ENCODE results near the gene BTNL8.
A peak's percentile ranks its signal among the peaks of the same experiment; 100 is the strongest.

BTNL8 gene

GRCh38 chr5:180898621-180899246 is at the start of gene BTNL8:
TSS of gene BTNL8 (plus strand) at chr5:180899159. CDS start at chr5:180899311, 152 bp downstream.
- no peak for DNase-seq

- DNase-seq = no peak
Measured at GRCh38 chr5:180849827-180850226, 49.1 kb upstream of the BTNL8 start.

- no peak for DNase-seq
Measured at GRCh38 chr5:180850434-180851078, 48.4 kb upstream of the BTNL8 start.

- DNase-seq = no peak
Measured at GRCh38 chr5:180852495-180852894, 46.5 kb upstream of the BTNL8 start.

GRCh38 chr5:180853121-180853847 is 45.7 kb upstream of the BTNL8 start:
- DNase-seq = no peak

GRCh38 chr5:180853848-180854176 is 45.1 kb upstream of the BTNL8 start:
- no peak for DNase-seq

GRCh38 chr5:180858586-180858985 is 40.4 kb upstream of the BTNL8 start:
- DNase-seq = peak; percentile 59 to 79

- DNase-seq = peak; percentile 29 to 31
Measured at GRCh38 chr5:180860273-180860886, 38.6 kb upstream of the BTNL8 start.

GRCh38 chr5:180860887-180861822 is 37.8 kb upstream of the BTNL8 start, which contains the start of gene ZFP62:
TSS of gene ZFP62 (minus strand) at chr5:180861276. CDS start at chr5:180861219, 57 bp downstream.
- peak; percentile 84 to 91 for DNase-seq

- DNase-seq = no peak
Measured at GRCh38 chr5:180862645-180863044, 36.3 kb upstream of the BTNL8 start.

- no peak for DNase-seq
Measured at GRCh38 chr5:180865981-180866695, 32.8 kb upstream of the BTNL8 start.

- DNase-seq = no peak
Measured at GRCh38 chr5:180866985-180867384, 32.0 kb upstream of the BTNL8 start.

- DNase-seq = peak; percentile 73 to 96
Measured at GRCh38 chr5:180868960-180869359, 30.0 kb upstream of the BTNL8 start.

GRCh38 chr5:180869587-180869986 is 29.4 kb upstream of the BTNL8 start:
- DNase-seq = no peak

- no peak for DNase-seq
Measured at GRCh38 chr5:180870276-180871068, 28.5 kb upstream of the BTNL8 start.

- DNase-seq = no peak
Measured at GRCh38 chr5:180872419-180872818, 26.5 kb upstream of the BTNL8 start.

- peak; percentile 72 to 96 for DNase-seq
Measured at GRCh38 chr5:180873615-180874520, 25.1 kb upstream of the BTNL8 start.

- no peak for DNase-seq
Measured at GRCh38 chr5:180874804-180875582, 24.0 kb upstream of the BTNL8 start.

- no peak for DNase-seq
Measured at GRCh38 chr5:180875860-180876426, 23.0 kb upstream of the BTNL8 start.

Measured in inflammatory macrophage treated with lipopolysaccharide for 1 hour (primary cell).